Bronchial epithelial cell (primary cell): ENCODE results near the gene KDM4B. TPM values are rescaled to one million over a fixed set of nuclear protein-coding genes. Genes with fewer than 3 reads are reported as not detected.

Experiments
- DNase-seq: peaks from one replicate; pipeline ENCODE4 v3.0.0-alpha.2; 2010; ENCODE audit warnings: low read depth
- FAIRE-seq: peaks from 2 replicates; lab custom pipeline; 2011; peaks lifted over from hg19 to GRCh38; lab: Jason Lieb, UNC
- H3K27me3 ChIP-seq: 2 replicates; pipeline ENCODE4 v1.5.1; 2011; ENCODE audit warnings: low read length; ENCODE audit not compliant: control insufficient read depth, insufficient read depth
- H3K36me3 ChIP-seq: 2 replicates; pipeline ENCODE4 v1.5.1; 2011; ENCODE audit warnings: low read length; ENCODE audit not compliant: control insufficient read depth, insufficient read depth
- H3K4me3 ChIP-seq: 2 replicates; pipeline ENCODE4 v1.5.1; 2011; ENCODE audit warnings: mild to moderate bottlenecking, low read depth, low read length, control low read depth
- CTCF ChIP-seq: IDR thresholded peaks from 2 replicates; pipeline ENCODE4 v1.5.1; 2011; ENCODE audit warnings: mild to moderate bottlenecking, moderate library complexity, low read length, control low read depth, inconsistent platforms; ENCODE audit not compliant: insufficient read depth, severe bottlenecking
- total RNA-seq: library from RNA; depleted of rRNA; stranded (reverse); fragments of >200 nt; gene quantifications from 2 replicates; pipeline ENCODE4 v1.2.1, GENCODE V29; 2014

Gene KDM4B
- total RNA-seq, 1 donor from 2014 or later = 12.6 TPM

DNA sequence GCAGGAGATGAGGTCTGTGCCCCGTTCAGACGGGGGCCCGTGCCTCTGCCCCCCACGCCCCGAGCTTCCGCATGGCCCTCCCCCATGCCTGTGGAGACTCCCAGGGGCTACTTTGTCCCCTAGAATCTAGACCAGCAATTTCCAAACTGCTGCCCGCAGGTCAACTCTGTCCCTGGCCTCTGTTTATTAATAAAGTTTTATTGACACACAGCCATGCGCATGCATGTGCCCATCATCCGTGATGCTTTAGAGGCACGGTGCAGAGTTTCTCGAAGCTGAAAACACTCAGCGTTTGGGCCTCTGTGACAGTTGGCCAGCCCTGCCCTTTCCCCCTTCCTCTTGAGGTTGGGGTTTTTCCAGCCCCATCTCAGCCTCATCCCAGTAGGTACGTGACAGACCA, 140.0 kb downstream of the KDM4B start:
- H3K36me3 ChIP-seq = peaks cover 22% of the 10 kb centered on the region
- DNase-seq (no peak), FAIRE-seq (no peak)
- TF ChIP-seq CTCF = no peak
- H3K27me3 ChIP-seq = no peaks in the 10 kb centered on the region
- H3K4me3 ChIP-seq = no peak overlapping the region

DNA sequence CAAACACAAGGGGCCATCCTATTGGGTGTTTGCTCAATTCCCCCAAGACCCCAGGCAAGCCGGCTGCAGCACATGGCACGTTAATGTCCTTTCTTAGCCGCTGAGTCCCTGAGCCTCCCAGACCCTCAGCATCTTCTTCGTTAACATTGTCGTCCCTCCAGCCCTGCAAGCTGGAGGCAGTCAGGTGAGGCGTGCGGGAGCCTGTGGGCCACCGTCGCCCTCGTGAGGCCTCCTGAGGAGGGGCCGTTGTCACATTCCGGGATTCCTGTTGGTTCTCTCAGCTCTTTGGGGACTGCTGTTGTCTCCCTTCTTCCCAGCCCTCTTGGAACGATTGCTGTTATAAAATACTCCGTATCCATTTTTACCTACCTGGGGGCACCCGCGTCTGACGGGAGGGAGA, 140.6 kb downstream of the KDM4B start:
- no peak for TF ChIP-seq CTCF
- H3K4me3 ChIP-seq = no peak overlapping the region
- DNase-seq = no peak
- no peaks in the 10 kb centered on the region for H3K27me3 ChIP-seq
- H3K36me3 ChIP-seq = peaks cover 23% of the 10 kb centered on the region
- FAIRE-seq = no peak

- Histone ChIP-seq H3K4me3 (no peak overlapping the region), H3K27me3 (no peaks in the 10 kb centered on the region), H3K36me3 (peaks cover 25% of the 10 kb centered on the region)
- no peak for DNase-seq
- FAIRE-seq = no peak
- no peak for TF ChIP-seq CTCF
Measured at GRCh38 chr19:5110546-5110945, 141.6 kb downstream of the KDM4B start.

GRCh38 chr19:5111051-5111450, 142.1 kb downstream of the KDM4B start:
- TF ChIP-seq CTCF = no peak
- no peak for DNase-seq
- Histone ChIP-seq H3K27me3 (no peaks in the 10 kb centered on the region), H3K4me3 (no peak overlapping the region), H3K36me3 (peaks cover 25% of the 10 kb centered on the region)
- FAIRE-seq = no peak

- FAIRE-seq = no peak
- H3K36me3 ChIP-seq = peaks cover 21% of the 10 kb centered on the region
- no peak for DNase-seq
- no peaks in the 10 kb centered on the region for H3K27me3 ChIP-seq
- H3K4me3 ChIP-seq = no peak overlapping the region
- no peak for TF ChIP-seq CTCF
Measured at GRCh38 chr19:5112175-5112574, 143.3 kb downstream of the KDM4B start.
